Gastroesophageal sphincter (tissue), 3 donors: ENCODE results near the gene ATF6.

Experiments
- POLR2A ChIP-seq, 2 donors: fragments of 450-650 bp; IDR thresholded peaks; one replicate each; pipeline ENCODE4 v1.6.1; 2017; ENCODE audit warnings: antibody characterized with exemption in 2 of 2, mild to moderate bottlenecking in 2 of 2, moderate library complexity in 1 of 2
- TF ChIP-seq, protein P1 (sequence below), 4 experiments: fragments of 200-600 bp in 2 of 4; fragments of 450-650 bp in 2 of 4; sonication (generic) in 1 of 4; IDR thresholded peaks; one replicate each; pipeline ENCODE4 v1.5.1; 2017 to 2019; ENCODE audit warnings: antibody characterized with exemption in 4 of 4, mild to moderate bottlenecking in 2 of 4, moderate library complexity in 2 of 4

DNA sequence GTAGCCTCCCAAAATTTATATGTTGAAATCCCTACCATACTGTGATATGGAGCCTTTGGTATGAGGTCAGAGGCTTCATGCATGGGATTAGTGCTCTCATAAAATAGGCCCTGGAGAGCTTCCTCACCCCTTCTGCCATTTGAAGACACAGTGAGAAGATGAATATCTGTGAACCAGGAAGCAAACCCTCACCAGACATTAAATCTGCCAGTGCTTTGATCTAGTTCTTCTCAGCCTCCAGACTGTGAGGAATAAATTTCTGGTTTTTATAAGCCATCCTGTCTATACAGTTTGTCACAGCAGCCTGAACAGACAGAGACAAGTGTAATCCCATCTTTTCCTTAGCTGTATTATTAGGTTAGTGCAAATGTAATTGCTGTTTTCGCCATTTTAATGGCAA is 169.1 kb downstream of the ATF6 start:
- TF ChIP-seq, protein P1, sequence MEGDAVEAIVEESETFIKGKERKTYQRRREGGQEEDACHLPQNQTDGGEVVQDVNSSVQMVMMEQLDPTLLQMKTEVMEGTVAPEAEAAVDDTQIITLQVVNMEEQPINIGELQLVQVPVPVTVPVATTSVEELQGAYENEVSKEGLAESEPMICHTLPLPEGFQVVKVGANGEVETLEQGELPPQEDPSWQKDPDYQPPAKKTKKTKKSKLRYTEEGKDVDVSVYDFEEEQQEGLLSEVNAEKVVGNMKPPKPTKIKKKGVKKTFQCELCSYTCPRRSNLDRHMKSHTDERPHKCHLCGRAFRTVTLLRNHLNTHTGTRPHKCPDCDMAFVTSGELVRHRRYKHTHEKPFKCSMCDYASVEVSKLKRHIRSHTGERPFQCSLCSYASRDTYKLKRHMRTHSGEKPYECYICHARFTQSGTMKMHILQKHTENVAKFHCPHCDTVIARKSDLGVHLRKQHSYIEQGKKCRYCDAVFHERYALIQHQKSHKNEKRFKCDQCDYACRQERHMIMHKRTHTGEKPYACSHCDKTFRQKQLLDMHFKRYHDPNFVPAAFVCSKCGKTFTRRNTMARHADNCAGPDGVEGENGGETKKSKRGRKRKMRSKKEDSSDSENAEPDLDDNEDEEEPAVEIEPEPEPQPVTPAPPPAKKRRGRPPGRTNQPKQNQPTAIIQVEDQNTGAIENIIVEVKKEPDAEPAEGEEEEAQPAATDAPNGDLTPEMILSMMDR (IDR thresholded peaks at IDR 0.05), result no peak
- TF ChIP-seq POLR2A (IDR thresholded peaks at IDR 0.05), result no peak
